OCI-LY3 (cell line): Measurements from ENCODE around the gene REXO2.

Experiments used
- CTCF ChIP-seq: fragments of 200-600, 300-600 bp; sonication (generic); IDR thresholded peaks from 2 replicates; pipeline ENCODE4 v1.5.1; 2014; ENCODE audit warnings: antibody characterized with exemption, low read length, low read depth
- EZH2phosphoT487 ChIP-seq: fragments of 200-600 bp; shearing (Covaris generic); IDR thresholded peaks from 2 replicates; pipeline ENCODE4 v1.6.1; 2018; ENCODE audit warnings: antibody characterized with exemption, mixed run types, low read depth

- TF ChIP-seq CTCF, result no peak
- TF ChIP-seq EZH2phosphoT487, result no peak
Measured at GRCh38 chr11:114463999-114464398, 24.7 kb downstream of the REXO2 start.
